GM18498 (cell line): ENCODE results near the gene GAS5.
"Not testable (repeated sequence)": the region's sequence is repeated elsewhere in the genome, so short reads cannot be mapped to it uniquely, and the experiment has no call there.

Experiments used
- ATAC-seq: cut with Tn5 transposase; IDR thresholded peaks from one replicate; pipeline ENCODE4 v1.9.1; 2021; ENCODE audit warnings: mild to moderate bottlenecking, moderate library complexity; ENCODE audit not compliant: unreplicated experiment

GAS5 gene

GRCh38 chr1:173867753-173868265 lies at the start of gene GAS5:
GAS5 (minus strand) TSS chr1:173867989.
- peak; percentile 74 for ATAC-seq

GRCh38 chr1:173917149-173917548 lies 49.4 kb upstream of the GAS5 start, which contains the start of gene SERPINC1:
SERPINC1 (minus strand) TSS chr1:173917327; CDS start chr1:173917259, 68 bp downstream.
- ATAC-seq = no peak

- ATAC-seq = no peak
Measured at GRCh38 chr1:173916667-173917066, 48.9 kb upstream of the GAS5 start.

GRCh38 chr1:173915596-173915995 lies 47.8 kb upstream of the GAS5 start:
- no peak for ATAC-seq

- no peak for ATAC-seq
Measured at GRCh38 chr1:173914366-173914871, 46.6 kb upstream of the GAS5 start.

- no peak for ATAC-seq
Measured at GRCh38 chr1:173913111-173913510, 45.3 kb upstream of the GAS5 start.

GRCh38 chr1:173903827-173904531 lies 36.2 kb upstream of the GAS5 start:
- ATAC-seq = no peak

- ATAC-seq = no peak
Measured at GRCh38 chr1:173900992-173901391, 33.2 kb upstream of the GAS5 start.

GRCh38 chr1:173900427-173900826 lies 32.6 kb upstream of the GAS5 start:
- ATAC-seq = no peak

- no peak for ATAC-seq
Measured at GRCh38 chr1:173894189-173894588, 26.4 kb upstream of the GAS5 start.

GRCh38 chr1:173893611-173894010 lies 25.8 kb upstream of the GAS5 start:
- no peak for ATAC-seq

- ATAC-seq = no peak
Measured at GRCh38 chr1:173889885-173890284, 22.1 kb upstream of the GAS5 start.

- ATAC-seq = no peak
Measured at GRCh38 chr1:173888749-173889148, 21.0 kb upstream of the GAS5 start.

GRCh38 chr1:173887627-173888026 lies 19.8 kb upstream of the GAS5 start:
- no peak for ATAC-seq

- no peak for ATAC-seq
Measured at GRCh38 chr1:173886746-173887611, 19.2 kb upstream of the GAS5 start.

GRCh38 chr1:173884701-173885100 lies 16.9 kb upstream of the GAS5 start:
- no peak for ATAC-seq

GRCh38 chr1:173881117-173881516 lies 13.3 kb upstream of the GAS5 start:
- ATAC-seq = not testable (repeated sequence)

GRCh38 chr1:173878251-173878650 lies 10.5 kb upstream of the GAS5 start:
- ATAC-seq = no peak

GRCh38 chr1:173876732-173877131 lies 8.9 kb upstream of the GAS5 start:
- ATAC-seq = no peak

- ATAC-seq = no peak
Measured at GRCh38 chr1:173871500-173871899, 3.7 kb upstream of the GAS5 start.

GRCh38 chr1:173871091-173871490 lies 3.3 kb upstream of the GAS5 start:
- ATAC-seq = no peak
